Endothelial cell of umbilical vein (primary cell): ENCODE data around the gene TBC1D9B.

ENCODE experiments used
- GATA2 ChIP-seq: IDR thresholded peaks from 2 replicates; pipeline ENCODE4 v1.7.0; 2011; ENCODE audit warnings: low read depth, mild to moderate bottlenecking, moderate library complexity, mixed read lengths, low read length; ENCODE audit not compliant: insufficient read length, insufficient read depth
- TF ChIP-seq, protein P1 (sequence below), 2 donors: IDR thresholded peaks; 1 replicate in 1 of 2; 2 replicates in 1 of 2; pipeline ENCODE4 v1.5.1; 2011; ENCODE audit warnings: low read length in 2 of 2, mild to moderate bottlenecking in 2 of 2, moderate library complexity in 2 of 2, control low read depth in 1 of 2, inconsistent platforms in 1 of 2, low read depth in 1 of 2; ENCODE audit not compliant: insufficient read depth in 1 of 2; ENCODE audit errors: extremely low read depth in 1 of 2

DNA sequence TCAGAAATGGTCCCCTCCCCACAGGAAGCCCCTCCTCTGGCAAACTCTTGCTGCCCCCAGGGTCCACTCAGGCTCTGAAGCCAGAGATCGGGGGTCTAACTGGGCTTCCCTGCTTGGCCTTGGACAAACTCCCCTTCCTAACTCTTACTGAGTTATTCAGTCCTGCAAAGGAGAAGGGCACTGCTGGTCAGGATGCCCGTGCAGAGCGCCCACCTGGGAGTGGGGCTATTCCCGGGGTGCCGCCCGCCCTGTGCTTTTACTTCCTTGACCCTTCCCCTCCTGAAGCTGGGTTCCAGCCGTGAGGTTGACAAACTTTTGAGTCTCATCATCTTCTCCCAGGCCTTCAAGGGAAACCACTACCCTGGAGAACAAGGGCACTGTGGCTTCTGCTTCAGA lies 4.9 kb downstream of the TBC1D9B start:
- TF ChIP-seq, protein P1, sequence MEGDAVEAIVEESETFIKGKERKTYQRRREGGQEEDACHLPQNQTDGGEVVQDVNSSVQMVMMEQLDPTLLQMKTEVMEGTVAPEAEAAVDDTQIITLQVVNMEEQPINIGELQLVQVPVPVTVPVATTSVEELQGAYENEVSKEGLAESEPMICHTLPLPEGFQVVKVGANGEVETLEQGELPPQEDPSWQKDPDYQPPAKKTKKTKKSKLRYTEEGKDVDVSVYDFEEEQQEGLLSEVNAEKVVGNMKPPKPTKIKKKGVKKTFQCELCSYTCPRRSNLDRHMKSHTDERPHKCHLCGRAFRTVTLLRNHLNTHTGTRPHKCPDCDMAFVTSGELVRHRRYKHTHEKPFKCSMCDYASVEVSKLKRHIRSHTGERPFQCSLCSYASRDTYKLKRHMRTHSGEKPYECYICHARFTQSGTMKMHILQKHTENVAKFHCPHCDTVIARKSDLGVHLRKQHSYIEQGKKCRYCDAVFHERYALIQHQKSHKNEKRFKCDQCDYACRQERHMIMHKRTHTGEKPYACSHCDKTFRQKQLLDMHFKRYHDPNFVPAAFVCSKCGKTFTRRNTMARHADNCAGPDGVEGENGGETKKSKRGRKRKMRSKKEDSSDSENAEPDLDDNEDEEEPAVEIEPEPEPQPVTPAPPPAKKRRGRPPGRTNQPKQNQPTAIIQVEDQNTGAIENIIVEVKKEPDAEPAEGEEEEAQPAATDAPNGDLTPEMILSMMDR (IDR thresholded peaks at IDR 0.05; ENCODE audit: extremely low read depth in 1 of 2, insufficient read depth in 1 of 2, low read depth in 1 of 2, low read length in 2 of 2), result no peak
- TF ChIP-seq GATA2, result no peak
